ENCODE measurements around the gene FOXK1. TPM values are rescaled to one million over a fixed set of nuclear protein-coding genes. Genes with fewer than 3 reads are reported as not detected.

Gene FOXK1
- total RNA-seq, result 21.0 and 24.8 TPM in 2 replicates

DNA sequence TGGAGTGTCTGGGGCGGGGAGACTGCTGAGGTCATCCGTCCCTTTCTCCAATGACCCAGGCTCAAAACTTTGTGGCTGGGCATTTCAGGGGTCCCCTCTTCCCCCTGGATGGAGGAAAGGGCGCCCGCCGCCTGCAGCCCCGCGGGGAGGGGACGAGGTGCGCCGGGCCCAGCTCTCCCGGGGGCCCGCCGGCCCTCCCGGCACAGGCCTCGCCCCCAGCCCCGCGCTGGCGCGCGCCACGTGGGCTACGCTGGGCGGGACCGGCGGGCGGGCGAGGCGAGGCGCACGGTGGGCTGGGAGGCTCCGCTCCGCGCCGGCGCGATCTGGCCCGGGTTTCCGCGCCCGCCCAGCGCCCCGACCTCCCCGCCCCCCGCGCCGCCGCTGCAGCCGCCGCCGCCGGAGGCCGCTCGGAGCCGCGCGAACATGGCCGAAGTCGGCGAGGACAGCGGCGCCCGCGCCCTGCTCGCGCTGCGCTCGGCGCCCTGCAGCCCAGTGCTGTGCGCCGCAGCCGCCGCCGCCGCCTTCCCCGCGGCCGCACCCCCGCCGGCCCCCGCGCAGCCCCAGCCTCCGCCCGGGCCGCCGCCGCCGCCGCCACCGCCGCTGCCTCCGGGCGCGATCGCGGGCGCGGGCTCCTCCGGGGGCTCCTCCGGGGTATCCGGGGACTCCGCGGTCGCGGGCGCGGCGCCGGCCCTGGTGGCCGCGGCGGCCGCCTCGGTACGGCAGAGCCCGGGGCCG, at the start of gene FOXK1:
Gene FOXK1, plus strand, starts transcription at position 410 of the 735 bp plus-strand sequence. Its CDS starts 14 bp downstream, at position 424.

GRCh38 chr7:4775250-4775847, 93.3 kb downstream of the FOXK1 start, which contains the start of gene AP5Z1:
TSS of gene AP5Z1 (plus strand) at chr7:4775623. CDS start at chr7:4775716, 93 bp downstream.

Other genes starting within 250 kb of the FOXK1 start
- 15.7 and 20.4 TPM in 2 replicates for gene AP5Z1, start 93.3 kb downstream of the FOXK1 start, total RNA-seq
- gene PAPOLB, start 179.7 kb downstream of the FOXK1 start, total RNA-seq, result not detected in 2 replicates
- gene RADIL, start 201.4 kb downstream of the FOXK1 start, total RNA-seq, result not detected in 2 replicates